GM21723 (cell line): Measurements from ENCODE around the gene SMAD9.
"Not testable (repeated sequence)": the region's sequence is repeated elsewhere in the genome, so short reads cannot be mapped to it uniquely, and the experiment has no call there.

Experiments
- ATAC-seq: cut with Tn5 transposase; IDR thresholded peaks from one replicate; pipeline ENCODE4 v1.9.1; 2021; ENCODE audit warnings: mild to moderate bottlenecking, moderate library complexity; ENCODE audit not compliant: unreplicated experiment

Gene SMAD9

GRCh38 chr13:36912973-36913372, 7.1 kb downstream of the SMAD9 start:
- no peak for ATAC-seq

GRCh38 chr13:36912369-36912768, 7.7 kb downstream of the SMAD9 start:
- no peak for ATAC-seq

GRCh38 chr13:36910545-36910944, 9.5 kb downstream of the SMAD9 start:
- no peak for ATAC-seq

GRCh38 chr13:36907821-36908220, 12.2 kb downstream of the SMAD9 start:
- ATAC-seq, result no peak

GRCh38 chr13:36907266-36907665, 12.8 kb downstream of the SMAD9 start:
- ATAC-seq, result no peak

- no peak for ATAC-seq
Observed at GRCh38 chr13:36905944-36906343, 14.1 kb downstream of the SMAD9 start.

GRCh38 chr13:36903925-36904595, 16.0 kb downstream of the SMAD9 start:
- ATAC-seq, result no peak

- no peak for ATAC-seq
Observed at GRCh38 chr13:36897054-36897616, 22.9 kb downstream of the SMAD9 start.

- no peak for ATAC-seq
Observed at GRCh38 chr13:36891752-36892151, 28.3 kb downstream of the SMAD9 start.

- no peak for ATAC-seq
Observed at GRCh38 chr13:36888645-36889044, 31.4 kb downstream of the SMAD9 start.

- peak; percentile 67 for ATAC-seq
Observed at GRCh38 chr13:36887758-36888521, 32.1 kb downstream of the SMAD9 start.

- ATAC-seq, result no peak
Observed at GRCh38 chr13:36885901-36886300, 34.1 kb downstream of the SMAD9 start.

GRCh38 chr13:36884235-36884634, 35.8 kb downstream of the SMAD9 start:
- ATAC-seq, result no peak

- ATAC-seq, result no peak
Observed at GRCh38 chr13:36883824-36884223, 36.2 kb downstream of the SMAD9 start.

- ATAC-seq, result not testable (repeated sequence)
Observed at GRCh38 chr13:36883392-36883791, 36.6 kb downstream of the SMAD9 start.

GRCh38 chr13:36882829-36883390, 37.1 kb downstream of the SMAD9 start:
- ATAC-seq, result no peak

GRCh38 chr13:36880961-36881360, 39.1 kb downstream of the SMAD9 start:
- no peak for ATAC-seq

- ATAC-seq, result no peak
Observed at GRCh38 chr13:36879218-36879938, 40.7 kb downstream of the SMAD9 start.

GRCh38 chr13:36875961-36876360, 44.1 kb downstream of the SMAD9 start:
- ATAC-seq, result no peak

GRCh38 chr13:36875431-36875830, 44.6 kb downstream of the SMAD9 start:
- ATAC-seq, result no peak

GRCh38 chr13:36872621-36873020, 47.4 kb downstream of the SMAD9 start:
- no peak for ATAC-seq
